Ovary (tissue), 3 donors: ENCODE measurements around the gene SORL1.

Experiments
- CTCF ChIP-seq, 3 donors: fragments of 450-650 bp in 2 of 3; fragments of 200-600 bp in 1 of 3; IDR thresholded peaks; one replicate each; pipeline versions ENCODE4 v1.5.1 to v1.8.0; 2016 to 2022; ENCODE audit warnings: antibody characterized with exemption in 3 of 3, mild to moderate bottlenecking in 1 of 3
- EP300 ChIP-seq: sonication (generic); formaldehyde crosslinking; IDR thresholded peaks from one replicate; pipeline ENCODE4 v1.6.1; 2017; ENCODE audit warnings: antibody characterized with exemption
- donor health status: DM: no; HTN: no; CAD: no.

- TF ChIP-seq CTCF (IDR thresholded peaks at IDR 0.05) = no peak
- no peak for TF ChIP-seq EP300
Observed at GRCh38 chr11:121448431-121448941, 3.6 kb upstream of the SORL1 start.
